Activated T-cell treated with anti-CD3 and anti-CD28 coated beads for 24 hours (primary cell): Measurements from ENCODE around the gene DR1.

Source experiments
- DNase-seq: peaks from one replicate; pipeline ENCODE4 v3.0.0-alpha.2; 2020; ENCODE audit warnings: low read depth

The DR1 gene

DNA sequence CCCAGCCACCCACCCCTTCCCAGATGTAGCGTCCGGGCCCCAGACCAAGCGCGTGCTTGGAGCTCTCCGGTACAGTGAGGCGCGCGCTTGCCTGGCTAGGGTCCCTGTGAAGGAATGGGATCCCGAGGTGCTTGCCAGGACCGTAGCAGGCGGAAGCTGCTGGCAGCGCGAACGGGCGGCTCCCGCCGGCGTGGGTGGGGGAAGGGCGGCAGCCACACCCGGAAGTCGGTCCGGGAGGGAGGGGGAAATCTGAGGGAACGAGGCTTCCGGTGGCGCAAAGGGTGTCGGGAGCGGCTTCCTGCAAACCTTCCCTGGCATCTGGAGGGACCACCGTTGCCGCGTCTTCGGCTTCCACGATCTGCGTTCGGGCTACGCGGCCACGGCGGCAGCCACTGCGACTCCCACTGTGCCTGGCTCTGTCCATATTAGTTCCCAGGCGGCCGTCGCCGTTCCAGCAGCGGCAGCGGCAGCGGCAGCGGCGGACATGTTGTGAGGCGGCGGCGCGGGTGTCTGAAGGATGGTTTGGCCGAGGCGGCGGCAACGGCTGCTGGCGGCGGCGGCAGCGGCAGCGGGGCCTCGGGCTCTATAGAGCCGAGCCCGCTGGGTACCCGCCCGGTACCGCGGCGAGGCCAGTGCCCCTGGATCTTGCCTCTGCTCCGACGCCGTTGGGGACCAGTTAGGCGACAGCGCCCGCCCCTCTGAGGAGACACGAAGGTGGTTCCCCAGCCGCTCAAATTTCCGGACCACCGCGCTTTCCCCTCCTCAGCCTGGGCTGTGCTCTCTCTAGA, at the start of gene DR1:
DR1 (plus strand) TSS at position 275 of the 788 bp plus-strand sequence. CDS start 739 bp downstream, outside the sequence.
- DNase-seq, result peak; percentile 91

DNA sequence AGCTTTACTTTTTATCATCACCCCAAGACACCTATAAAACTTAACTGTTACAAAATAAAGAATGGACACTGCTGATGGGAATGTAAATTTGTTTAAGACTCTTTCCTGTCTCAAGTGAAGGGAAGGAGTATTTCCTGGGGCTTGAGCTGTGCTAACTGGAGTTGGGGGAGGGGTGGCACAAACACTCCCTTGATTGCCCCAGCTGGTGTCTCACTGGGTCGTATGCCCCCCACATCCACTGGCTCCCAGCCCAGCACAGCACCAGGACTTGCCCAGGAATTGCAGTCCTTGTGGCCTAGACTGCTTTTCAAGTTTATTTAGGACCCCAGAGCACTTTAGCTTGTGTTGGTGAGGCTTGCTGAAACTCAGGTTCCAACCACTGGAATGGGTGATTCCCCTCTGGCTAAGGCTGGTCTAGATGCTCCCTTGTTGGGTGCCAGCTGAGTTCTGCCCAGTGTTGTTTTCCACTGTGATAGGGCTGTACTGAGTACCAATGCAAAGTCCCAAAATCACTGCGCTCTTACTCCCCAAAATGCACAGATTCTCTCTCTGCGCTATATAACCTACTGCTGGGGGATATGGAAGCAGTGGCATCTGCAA, 49.1 kb upstream of the DR1 start:
- no peak for DNase-seq

DNA sequence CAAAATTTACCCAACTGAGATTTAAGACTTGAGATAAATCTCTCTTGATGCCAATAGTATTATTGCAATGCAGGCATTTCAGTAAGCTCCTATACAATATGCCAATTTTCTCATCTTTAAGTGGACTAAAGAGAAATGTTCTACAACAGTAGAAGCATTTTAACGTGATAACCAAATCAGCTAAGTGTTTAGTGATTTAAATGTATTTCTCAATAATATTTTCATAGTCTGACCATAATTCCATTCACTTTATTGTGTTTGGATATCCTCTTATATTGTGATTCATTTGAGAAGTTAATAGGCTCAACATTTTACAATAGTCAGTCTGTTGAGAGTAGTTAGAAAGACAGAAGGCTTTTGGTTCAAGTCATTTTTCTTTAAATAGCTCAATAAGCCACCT, 44.6 kb upstream of the DR1 start:
- DNase-seq, result no peak

DNA sequence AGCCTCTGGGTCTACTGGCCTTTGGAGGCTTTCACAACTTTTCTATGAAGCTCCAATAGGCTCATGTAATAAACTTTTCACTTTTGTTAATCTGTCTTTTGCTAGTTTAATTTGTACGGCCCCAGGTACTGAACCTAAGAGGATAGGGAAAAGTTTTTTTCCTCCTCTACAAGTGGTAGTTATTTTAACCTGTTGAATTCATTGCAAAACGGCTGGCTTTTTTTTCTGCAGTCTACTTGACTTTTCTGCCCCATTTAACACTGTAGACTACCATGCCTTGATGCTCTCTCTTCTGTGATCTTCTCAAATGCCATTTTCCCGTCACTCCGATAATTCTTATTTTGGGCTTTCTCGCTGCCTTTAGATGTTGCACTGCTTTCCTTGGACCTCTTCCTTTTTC, 43.6 kb upstream of the DR1 start:
- no peak for DNase-seq

DNA sequence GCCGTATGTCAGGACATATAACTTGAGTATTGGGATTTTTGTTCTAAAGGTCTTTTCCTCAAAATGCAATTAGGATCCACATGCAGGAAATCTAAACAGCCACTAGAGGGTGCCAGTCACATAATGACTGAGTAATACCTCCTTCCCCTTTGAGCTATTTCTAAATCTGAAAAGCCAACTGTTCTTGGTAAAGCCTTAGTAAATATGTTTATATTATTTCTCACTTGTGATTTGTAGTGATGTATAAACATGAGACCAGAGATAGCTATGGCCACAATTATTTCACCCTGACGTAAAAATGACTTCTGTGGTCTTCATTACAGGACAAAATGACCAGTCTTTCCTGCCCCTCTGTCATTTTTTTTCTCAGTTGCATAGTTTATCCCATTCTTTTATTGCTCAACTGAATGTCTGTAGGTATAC, 41.0 kb upstream of the DR1 start:
- DNase-seq, result peak; percentile 25

DNA sequence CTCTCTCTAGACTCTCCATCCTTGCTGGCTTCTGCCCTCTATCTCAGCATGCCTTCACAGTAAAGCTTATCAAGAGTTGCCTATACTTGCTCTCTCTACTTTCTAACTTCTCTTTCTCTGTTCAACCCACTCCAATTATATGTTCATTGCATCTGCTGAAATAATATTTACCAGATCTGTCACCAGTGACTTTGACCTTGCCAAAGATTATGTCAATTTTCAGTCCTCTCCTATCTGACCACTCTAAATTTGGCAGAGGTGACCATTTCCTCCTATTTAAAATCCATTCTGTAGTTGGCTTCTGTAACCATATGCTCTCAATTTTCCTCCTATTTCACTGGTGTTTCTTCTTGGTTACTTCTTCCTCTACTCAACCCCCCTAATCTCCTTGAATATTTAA, 38.8 kb upstream of the DR1 start:
- DNase-seq, result no peak

DNA sequence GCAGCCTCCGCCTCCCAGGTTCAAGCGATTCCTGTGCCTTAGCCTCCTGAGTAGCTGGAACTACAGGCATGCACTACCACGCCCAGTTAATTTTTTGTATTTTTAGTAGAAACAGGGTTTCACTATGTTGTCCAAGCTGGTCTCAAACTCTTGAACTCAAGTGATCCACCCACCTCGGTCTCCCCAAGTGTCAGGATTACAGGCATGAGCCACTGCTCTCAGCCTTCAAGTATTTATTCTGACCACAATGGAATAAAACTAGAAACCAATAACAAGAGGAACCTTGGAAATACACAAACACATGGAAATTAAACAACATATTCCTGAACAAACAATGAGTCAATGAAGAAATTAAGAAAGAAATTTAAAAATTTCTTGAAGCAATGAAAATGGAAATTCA, 32.7 kb upstream of the DR1 start:
- no peak for DNase-seq

DNA sequence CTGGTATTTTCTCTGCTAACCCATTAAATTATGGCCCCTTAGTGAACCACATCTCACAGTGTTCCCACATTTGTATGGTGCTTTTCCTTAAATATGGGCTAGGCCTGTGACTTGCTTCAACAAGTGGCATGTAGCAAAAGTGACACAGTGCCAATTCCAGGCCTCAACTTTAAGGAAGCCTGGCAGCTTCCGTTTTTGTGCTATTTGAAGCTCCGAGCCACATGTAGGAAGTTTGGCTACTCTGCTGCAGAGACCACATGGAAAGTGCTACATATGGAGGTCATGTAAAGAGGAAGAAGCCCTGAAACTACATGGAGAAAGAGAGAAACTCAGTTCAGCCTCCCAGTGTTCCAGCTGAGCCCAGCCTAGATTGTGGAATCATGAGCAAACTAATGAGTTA, 28.5 kb upstream of the DR1 start:
- DNase-seq, result no peak

DNA sequence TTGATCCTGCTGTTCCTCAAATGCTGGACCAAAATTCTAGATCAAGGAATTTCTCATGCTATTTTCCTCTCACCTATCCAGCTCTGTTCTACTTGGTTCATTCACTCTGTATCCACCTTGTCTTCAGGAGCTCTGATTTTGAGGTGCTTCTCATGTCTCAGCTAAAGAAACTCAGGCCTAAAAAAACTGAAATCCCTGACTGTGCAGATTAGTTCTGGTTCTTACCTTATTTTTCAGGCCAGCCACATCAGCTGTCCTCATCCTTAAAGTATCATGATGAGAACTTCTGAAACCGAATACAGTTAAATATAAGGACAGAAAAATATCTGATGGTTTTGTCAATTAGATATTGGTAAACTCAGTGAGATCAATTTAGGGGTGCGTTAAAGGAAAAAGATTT, 27.8 kb upstream of the DR1 start:
- no peak for DNase-seq

DNA sequence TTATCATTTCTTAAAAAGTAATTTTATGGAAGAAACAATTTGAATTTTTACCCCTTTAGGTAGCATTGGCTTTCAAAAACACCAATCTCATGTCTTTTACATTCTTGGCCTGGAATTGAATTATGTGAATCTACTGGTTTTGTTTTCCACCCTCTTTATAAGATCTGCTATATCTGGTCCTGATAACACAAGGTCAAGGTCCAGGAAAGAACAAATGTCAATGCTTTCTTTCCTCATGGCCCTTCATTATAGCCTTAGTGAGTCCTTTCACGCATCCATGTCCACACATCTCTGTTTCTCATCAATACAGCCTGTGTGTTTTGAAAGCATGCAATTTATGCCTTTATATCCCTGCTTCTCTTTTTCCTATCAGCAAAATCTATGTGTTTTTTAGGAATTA, 24.0 kb upstream of the DR1 start:
- no peak for DNase-seq

DNA sequence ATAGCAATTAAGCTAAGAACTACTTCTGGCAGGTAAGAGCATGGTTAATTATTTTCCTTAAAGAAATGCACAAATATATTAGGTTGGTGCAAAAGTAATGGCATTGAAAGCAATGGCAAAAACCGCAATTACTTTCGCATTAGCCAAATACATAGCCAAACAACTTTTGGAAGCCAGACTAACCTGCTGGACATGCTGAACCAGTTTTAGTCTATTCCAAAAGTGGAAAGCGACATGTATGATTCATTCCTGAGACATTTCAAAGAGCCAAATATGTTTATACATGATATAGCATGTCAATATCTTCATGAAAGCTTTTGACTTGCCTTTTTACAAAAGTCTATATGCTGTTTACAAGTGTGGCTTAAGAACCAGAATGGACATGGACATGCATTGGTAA, 23.4 kb upstream of the DR1 start:
- no peak for DNase-seq

DNA sequence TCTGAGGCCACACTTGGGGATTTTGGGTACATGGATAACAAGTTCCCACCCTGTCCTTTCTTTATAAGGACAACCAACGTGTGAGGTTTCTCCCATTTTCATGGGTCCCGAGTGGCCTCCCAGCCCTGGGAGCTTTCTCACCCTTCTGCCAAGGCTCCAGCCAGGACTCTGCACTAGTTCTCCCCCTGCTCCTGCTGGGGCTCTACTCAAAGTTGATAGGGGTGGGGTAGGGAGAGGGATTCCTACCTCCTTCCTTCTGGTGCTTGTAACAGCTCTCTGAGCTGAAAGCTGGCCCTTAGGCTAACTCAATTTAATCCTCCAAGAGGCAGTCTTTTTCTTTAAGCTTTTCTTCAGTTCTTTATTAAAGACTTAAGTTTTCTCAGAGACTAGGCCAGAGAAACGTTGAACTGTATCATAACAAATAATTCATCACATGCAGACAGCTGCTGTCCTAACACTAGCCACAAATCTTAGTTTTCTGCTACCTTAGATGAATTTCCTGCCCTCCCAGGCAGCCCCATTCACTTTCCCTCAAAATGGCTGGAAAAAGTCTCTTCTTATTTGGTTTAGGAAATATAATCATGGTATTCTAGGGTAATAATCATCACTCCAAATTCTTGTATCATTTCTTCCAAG, 22.4 kb upstream of the DR1 start:
- no peak for DNase-seq

DNA sequence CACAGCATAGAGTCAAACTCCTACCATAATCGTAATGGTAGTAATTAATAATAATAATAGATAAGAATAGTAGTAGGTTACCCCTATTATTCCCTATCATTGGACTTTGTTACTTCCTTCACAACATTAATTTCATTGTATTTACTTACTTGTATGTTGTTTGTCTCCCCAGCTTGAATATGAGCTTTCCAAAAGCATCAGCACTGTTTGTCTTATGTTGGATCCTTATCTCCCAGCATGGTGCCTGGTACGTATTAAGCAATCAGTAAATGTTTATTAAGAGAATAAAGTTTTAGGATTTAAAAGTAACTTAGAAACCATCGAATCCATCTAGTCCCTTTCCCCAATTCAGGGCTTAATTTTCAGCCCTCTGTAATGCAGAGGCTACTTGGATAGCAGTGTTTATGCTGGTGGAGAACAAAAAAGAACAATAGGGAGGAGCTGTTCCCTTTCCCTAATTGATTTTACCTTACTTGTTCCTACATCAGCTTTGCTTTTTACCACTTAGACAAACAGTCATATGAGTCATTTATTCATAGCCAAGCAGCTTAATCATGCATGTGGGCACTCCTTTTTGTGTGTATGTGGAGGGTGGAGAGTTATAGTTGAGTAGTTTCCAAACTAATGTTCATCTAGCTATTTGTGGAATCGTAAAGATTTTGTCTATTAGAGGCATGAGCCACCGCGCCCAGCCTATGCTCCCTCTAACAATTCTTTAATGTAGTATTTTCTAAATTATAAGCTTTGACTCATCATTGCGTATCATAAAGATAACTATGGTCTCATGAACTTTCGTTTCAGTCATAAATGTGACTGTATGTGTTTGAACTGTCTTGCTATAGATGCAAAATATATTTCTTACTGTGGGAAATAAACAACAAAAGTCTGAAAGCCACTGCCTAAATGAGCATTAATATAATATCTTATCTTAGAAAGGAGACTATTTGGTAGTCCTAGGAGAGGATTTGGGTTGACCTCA, 20.9 kb upstream of the DR1 start:
- DNase-seq, result no peak

DNA sequence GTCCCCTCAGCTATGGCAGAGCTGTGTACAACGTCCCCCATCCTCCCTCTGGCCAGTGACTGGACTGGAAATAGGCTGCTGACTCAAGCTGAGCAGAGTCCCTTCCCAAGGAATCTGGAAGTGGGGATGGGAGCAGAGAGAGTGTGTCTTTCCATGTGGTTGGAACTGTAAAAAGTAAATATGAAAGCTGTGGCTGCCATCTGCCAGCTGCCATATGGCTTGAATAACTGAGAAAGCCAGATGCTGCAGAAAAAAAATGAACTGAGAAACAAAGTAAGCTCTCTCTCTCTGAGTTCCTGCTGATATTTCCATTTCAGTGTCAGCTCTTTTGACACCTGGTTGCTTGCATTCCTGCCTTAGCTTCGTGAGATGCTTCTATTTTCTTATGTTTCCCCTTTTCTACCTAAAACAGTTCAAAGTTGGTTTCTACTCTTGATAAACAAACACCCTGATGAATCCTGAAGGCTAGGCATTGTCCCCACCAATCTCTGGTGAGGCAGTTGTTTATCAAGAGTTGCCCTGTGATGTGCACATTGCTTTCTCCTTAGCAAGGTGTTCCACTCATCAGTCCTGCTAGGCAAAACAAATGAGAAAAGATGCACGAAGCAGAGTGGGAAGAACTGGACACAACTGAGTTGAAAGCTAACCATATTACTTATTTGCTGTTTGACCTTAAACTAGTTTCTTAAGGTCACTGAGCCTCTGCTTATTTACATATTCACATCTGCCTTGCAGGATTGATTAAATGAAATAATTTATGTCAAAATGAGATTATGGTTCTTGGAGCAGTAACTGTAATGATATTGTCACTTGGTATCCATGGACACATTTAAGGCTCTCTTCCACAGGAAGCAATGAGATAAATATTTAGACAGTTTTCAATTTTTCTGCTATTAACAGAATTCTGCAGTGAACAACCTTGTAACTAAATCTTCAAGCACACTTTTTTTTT, 16.6 kb upstream of the DR1 start:
- no peak for DNase-seq

DNA sequence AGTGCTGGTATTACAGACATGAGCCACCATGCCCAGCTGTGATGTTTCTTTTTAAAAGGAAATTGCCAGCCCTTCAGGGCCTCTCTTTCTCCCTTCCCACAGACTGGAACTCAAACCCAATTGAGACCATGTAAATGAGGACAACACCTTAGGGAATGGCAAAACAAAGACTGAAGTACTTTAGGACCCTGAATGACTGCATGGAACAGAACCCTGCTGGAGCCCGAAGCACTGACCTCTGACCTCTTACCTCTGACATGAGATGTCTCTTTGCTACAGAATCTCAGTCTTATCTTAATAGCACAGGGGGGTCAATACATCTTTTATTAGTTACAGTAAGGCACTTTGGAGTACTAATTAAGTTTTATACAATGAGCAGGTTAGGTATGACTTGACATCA, 15.5 kb upstream of the DR1 start:
- no peak for DNase-seq

DNA sequence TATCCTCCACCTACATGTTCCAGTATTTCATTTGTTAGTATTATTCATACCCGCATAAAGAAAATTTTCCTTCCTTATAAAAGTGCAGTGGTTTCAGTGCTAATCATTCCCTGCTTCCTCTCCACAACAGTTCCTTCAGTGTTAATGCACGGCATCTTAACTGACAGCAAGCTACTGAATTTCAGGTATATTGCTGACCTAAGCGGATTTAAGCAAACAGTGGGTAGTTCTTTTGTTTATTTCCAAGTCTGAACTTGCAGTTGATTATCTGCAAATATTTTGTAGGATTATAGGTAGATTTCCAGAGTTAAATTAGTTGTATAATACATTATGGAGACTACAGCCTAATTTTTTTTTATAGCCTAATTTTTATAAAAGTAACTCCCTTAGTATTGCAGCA, 15.1 kb upstream of the DR1 start:
- DNase-seq, result no peak

DNA sequence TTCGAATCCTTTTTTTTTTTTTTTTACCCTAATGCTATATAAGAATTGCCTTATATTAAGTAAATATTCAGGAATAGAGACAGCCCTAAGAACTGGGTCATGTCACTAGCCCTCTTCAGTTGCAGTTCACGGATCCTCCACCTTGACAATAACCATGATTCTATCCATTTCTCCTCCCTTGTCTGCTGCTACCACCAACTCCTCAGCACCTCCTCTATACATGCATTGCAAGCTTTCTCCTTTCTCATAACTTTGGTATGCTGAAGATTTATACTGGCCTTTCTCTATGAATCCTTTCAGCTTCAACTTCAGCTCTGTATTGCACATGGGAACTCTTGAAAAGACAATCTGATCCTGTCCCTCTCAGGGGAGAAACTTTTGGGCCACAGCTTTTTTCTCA, 14.3 kb upstream of the DR1 start:
- no peak for DNase-seq

DNA sequence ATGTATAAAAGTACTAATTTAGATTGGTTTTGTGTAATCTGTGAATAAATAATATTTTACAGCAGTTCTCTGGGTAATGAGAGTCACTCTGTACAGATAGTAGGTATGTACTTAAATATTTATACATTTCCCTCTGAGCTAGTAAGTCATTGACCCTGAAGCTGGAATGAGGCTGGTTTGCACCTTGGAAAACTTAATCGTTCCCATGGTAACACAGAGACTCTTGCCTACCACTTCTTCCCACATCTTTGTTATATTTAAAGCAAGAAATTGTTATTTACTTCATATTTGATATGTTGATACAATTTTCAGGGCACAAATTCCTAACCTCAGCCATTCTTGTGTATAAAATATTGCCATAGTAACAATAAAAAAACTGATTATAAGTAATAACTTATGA, 13.3 kb upstream of the DR1 start:
- DNase-seq, result no peak

DNA sequence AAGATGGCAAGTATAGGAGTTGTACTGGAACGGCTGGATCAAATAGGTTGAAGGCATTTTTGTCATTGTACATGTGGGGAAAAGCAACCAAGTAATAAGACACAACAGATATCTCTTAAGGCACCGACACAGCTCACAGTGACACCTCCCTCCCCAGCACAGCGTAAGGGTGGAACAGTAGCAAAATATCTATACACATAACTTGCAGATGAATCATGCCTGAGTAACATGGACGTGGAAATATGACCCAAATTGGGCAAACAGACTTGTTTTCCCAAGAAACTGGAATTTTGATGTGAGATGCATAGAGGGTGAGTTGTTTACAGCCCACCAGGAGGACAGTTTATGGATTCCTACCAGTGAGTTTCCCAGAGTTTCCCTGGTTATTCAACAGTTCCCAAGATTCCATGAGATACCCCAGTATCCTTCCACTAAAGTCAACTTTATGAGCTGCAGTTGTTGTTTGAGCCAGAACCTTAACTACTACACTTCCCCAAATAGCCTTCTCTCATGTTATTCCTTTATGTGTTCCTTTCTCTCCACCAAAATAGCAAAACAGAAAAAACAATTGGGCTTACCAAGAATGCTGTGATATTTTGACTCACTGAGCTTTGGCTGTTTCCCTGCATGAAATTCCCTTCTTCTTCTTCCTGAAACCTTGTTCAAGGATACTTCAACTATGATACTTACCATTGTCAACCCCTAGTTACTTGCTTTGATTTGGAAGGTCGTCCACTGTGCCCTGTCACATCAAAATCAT, 7.1 kb upstream of the DR1 start:
- DNase-seq, result no peak

DNA sequence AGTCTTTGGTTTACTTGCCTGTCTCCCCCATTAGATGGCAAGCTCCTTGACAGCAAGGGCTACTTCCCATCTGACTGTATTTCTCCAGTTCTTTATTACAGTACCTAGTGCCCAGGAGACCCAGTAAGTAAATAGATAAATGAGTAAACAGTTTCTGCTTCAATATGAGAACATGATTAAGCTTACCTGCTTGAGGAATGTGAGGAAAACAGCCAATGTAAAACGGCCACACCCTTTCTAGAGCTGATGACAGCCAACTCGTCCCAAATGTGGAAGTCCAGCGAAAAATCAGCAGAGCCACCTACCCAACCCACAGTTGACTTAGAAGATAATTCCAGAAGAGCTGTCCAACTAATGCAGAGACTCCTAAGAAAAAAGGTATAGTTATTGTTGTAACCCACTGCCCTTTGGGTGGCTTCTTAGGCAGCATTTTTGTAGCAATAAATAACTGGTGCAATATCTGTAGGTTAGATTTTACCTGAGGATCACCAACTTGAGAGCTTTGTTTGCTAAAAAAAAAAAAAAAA, 6.5 kb upstream of the DR1 start:
- DNase-seq, result no peak
